ENCODE results near the gene DESI1.
"Not testable (repeated sequence)": the region's sequence is repeated elsewhere in the genome, so short reads cannot be mapped to it uniquely, and the experiment has no call there.

The DESI1 gene

GRCh38 chr22:41620589-41621098, at the start of gene DESI1:
TSS of gene DESI1 (minus strand) at chr22:41621043. CDS start at chr22:41620839, 204 bp downstream.
- FAIRE-seq, result no peak

- no peak for FAIRE-seq
Measured at GRCh38 chr22:41668971-41669911, 48.4 kb upstream of the DESI1 start.

GRCh38 chr22:41664951-41665350, 44.1 kb upstream of the DESI1 start:
- FAIRE-seq, result no peak

GRCh38 chr22:41664490-41664889, 43.6 kb upstream of the DESI1 start:
- no peak for FAIRE-seq

GRCh38 chr22:41663594-41663993, 42.8 kb upstream of the DESI1 start:
- not testable (repeated sequence) for FAIRE-seq

- no peak for FAIRE-seq
Measured at GRCh38 chr22:41661713-41662112, 40.9 kb upstream of the DESI1 start.

GRCh38 chr22:41661088-41661487, 40.2 kb upstream of the DESI1 start:
- FAIRE-seq, result no peak

- FAIRE-seq, result no peak
Measured at GRCh38 chr22:41660416-41660815, 39.6 kb upstream of the DESI1 start.

GRCh38 chr22:41659941-41660340, 39.1 kb upstream of the DESI1 start:
- no peak for FAIRE-seq

GRCh38 chr22:41658869-41659268, 38.0 kb upstream of the DESI1 start:
- no peak for FAIRE-seq

GRCh38 chr22:41657709-41658108, 36.9 kb upstream of the DESI1 start:
- FAIRE-seq, result no peak

GRCh38 chr22:41656556-41656955, 35.7 kb upstream of the DESI1 start:
- no peak for FAIRE-seq

- peak; percentile 94 for FAIRE-seq
Measured at GRCh38 chr22:41654322-41654721, 33.5 kb upstream of the DESI1 start.

GRCh38 chr22:41650821-41651220, 30.0 kb upstream of the DESI1 start:
- FAIRE-seq, result no peak

- FAIRE-seq, result no peak
Measured at GRCh38 chr22:41650229-41650628, 29.4 kb upstream of the DESI1 start.

GRCh38 chr22:41648432-41648831, 27.6 kb upstream of the DESI1 start:
- no peak for FAIRE-seq

GRCh38 chr22:41647771-41648170, 26.9 kb upstream of the DESI1 start:
- no peak for FAIRE-seq

- FAIRE-seq, result no peak
Measured at GRCh38 chr22:41642331-41643110, 21.7 kb upstream of the DESI1 start.

- no peak for FAIRE-seq
Measured at GRCh38 chr22:41641854-41642253, 21.0 kb upstream of the DESI1 start.

GRCh38 chr22:41638748-41639147, 17.9 kb upstream of the DESI1 start:
- FAIRE-seq, result no peak

- no peak for FAIRE-seq
Measured at GRCh38 chr22:41638124-41638523, 17.3 kb upstream of the DESI1 start.

GRCh38 chr22:41637623-41638022, 16.8 kb upstream of the DESI1 start:
- not testable (repeated sequence) for FAIRE-seq

- no peak for FAIRE-seq
Measured at GRCh38 chr22:41636467-41636866, 15.6 kb upstream of the DESI1 start.

- FAIRE-seq, result not testable (repeated sequence)
Measured at GRCh38 chr22:41634610-41635009, 13.8 kb upstream of the DESI1 start.

Measured in islet of Langerhans (tissue), 1 donor.